Body of pancreas (tissue), 4 donors: ENCODE data around the gene CLK4. TPM values are rescaled to one million over a fixed set of nuclear protein-coding genes. Genes with fewer than 3 reads are reported as not detected.
A peak's percentile ranks its signal among the peaks of the same experiment; 100 is the strongest.

Experiments
- ATAC-seq: fragments of 150-250 bp; one replicate; pipeline ENCODE4 v1.9.1; 2016
- DNase-seq, 4 donors: peaks; one replicate each; pipeline ENCODE4 v3.0.0-alpha.2; 2019
- H3K27ac ChIP-seq, 4 donors: fragments of 200-600 bp; sonication (generic); 1 replicate in 3 of 4; 2 replicates in 1 of 4; pipeline versions ENCODE4 v1.5.1 to v1.6.1; 2016 to 2019; ENCODE audit warnings: mild to moderate bottlenecking in 1 of 4, mixed read lengths in 1 of 4, moderate library complexity in 1 of 4
- H3K27me3 ChIP-seq, 2 donors: fragments of 200-600 bp; sonication (generic); one replicate each; pipeline ENCODE4 v1.6.0; 2016; ENCODE audit warnings: mild to moderate bottlenecking in 1 of 2
- H3K36me3 ChIP-seq, 2 donors: fragments of 200-600 bp; sonication (generic); replicated peaks in 1 of 2; 2 replicates each; pipeline ENCODE4 v1.5.1; 2016; ENCODE audit warnings: low read depth in 2 of 2; ENCODE audit not compliant: insufficient read depth in 1 of 2
- H3K4me1 ChIP-seq: fragments of 200-600 bp; sonication (generic); one replicate; pipeline ENCODE4 v1.6.0; 2016
- H3K4me3 ChIP-seq, 2 donors: fragments of 200-600 bp; sonication (generic); 1 replicate in 1 of 2; 2 replicates in 1 of 2; pipeline ENCODE4 v1.5.1; 2016 to 2019
- H3K9me3 ChIP-seq, 3 donors: fragments of 200-600 bp; sonication (generic); 1 replicate in 2 of 3; 2 replicates in 1 of 3; pipeline ENCODE4 v1.5.1; 2016
- CTCF ChIP-seq, 7 experiments: fragments of 450-650 bp in 4 of 7; fragments of 200-600 bp in 3 of 7; sonication (generic) in 3 of 7; IDR thresholded peaks; one replicate each; pipeline ENCODE4 v1.5.1; 2016 to 2019; ENCODE audit warnings: antibody characterized with exemption in 7 of 7
- POLR2A ChIP-seq, 3 donors: fragments of 450-650 bp; IDR thresholded peaks; one replicate each; pipeline ENCODE4 v1.6.1; 2016; ENCODE audit warnings: antibody characterized with exemption in 3 of 3, mild to moderate bottlenecking in 2 of 3
- WGBS, 2 donors: methylation state at CpG; one replicate each; pipeline ENCODE4 v1.1.5; 2017; 5-methylcytosine and 5-hydroxymethylcytosine counted together
- intact Hi-C: fragments of 100-400 bp; cut with DNase I; formaldehyde crosslinking; loops from one replicate; pipeline ENCODE4 v1.15.1; 2023
- total RNA-seq, 2 donors: library from RNA; depleted of rRNA; stranded (reverse); fragments of >200 nt; gene quantifications; one replicate each; pipeline ENCODE4 v1.1.0, GENCODE V29; 2016

The CLK4 gene
- total RNA-seq, 2 donors from 2014 or later: 46.5 to 49.0 TPM

GRCh38 chr5:178577944-178578343 is 48.9 kb downstream of the CLK4 start:
- H3K36me3 ChIP-seq: no peaks in the 10 kb centered on the region
- H3K4me1 ChIP-seq: peaks cover 8% of the 10 kb centered on the region
- H3K27ac ChIP-seq: no peak overlapping the region
- ATAC-seq (no peak), DNase-seq (no peak)
- 69 to 70% methylated on average over 6 to 7 of the region's 7 CpGs for WGBS, 2 donors
- intact Hi-C loops: no loop called here
- H3K9me3 ChIP-seq: no peaks in the 10 kb centered on the region
- H3K4me3 ChIP-seq: no peak overlapping the region
- TF ChIP-seq CTCF (IDR thresholded peaks at IDR 0.05): peak in 1 of 7 experiments; percentile 8
- no peak for TF ChIP-seq POLR2A (IDR thresholded peaks at IDR 0.05)
- peaks cover 0 to 6% of the 10 kb centered on the region in 2 donors for H3K27me3 ChIP-seq

DNA sequence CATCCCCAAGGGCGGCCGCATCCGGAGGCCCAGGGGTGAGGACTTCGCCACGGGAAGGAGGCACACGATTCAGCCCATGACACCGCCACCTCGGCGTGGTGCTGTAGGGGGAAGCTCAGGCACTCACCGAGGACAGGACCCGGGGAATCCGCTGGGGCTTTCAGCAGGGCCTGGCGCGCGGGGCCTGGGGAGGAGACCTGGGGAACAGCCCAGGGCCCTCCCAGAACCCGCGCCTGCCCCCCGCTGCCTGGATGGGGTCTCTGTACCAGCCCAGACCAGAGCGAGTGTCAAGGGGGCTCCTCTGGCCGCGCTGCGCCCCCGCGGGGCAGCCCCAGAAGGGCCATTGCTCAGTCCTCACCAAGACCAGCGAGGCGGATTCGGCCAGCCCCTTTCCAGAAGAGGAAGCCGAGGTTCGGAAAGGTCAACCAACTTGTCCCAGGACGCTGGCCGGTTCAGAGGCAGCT is 49.4 kb downstream of the CLK4 start:
- Histone ChIP-seq H3K36me3 (no peaks in the 10 kb centered on the region), H3K27me3 (peaks cover 0 to 6% of the 10 kb centered on the region in 2 donors), H3K4me1 (peaks cover 8% of the 10 kb centered on the region), H3K27ac (no peak overlapping the region), H3K4me3 (no peak overlapping the region), H3K9me3 (no peaks in the 10 kb centered on the region)
- WGBS, 2 donors: 43% methylated on average over 17 of the region's 31 CpGs; no CpG with 5 or more reads in 1 of the 2 donors
- intact Hi-C loops: no loop called here
- TF ChIP-seq CTCF (IDR thresholded peaks at IDR 0.05) (no peak), POLR2A (IDR thresholded peaks at IDR 0.05) (no peak)
- DNase-seq: no peak
- no peak for ATAC-seq

DNA sequence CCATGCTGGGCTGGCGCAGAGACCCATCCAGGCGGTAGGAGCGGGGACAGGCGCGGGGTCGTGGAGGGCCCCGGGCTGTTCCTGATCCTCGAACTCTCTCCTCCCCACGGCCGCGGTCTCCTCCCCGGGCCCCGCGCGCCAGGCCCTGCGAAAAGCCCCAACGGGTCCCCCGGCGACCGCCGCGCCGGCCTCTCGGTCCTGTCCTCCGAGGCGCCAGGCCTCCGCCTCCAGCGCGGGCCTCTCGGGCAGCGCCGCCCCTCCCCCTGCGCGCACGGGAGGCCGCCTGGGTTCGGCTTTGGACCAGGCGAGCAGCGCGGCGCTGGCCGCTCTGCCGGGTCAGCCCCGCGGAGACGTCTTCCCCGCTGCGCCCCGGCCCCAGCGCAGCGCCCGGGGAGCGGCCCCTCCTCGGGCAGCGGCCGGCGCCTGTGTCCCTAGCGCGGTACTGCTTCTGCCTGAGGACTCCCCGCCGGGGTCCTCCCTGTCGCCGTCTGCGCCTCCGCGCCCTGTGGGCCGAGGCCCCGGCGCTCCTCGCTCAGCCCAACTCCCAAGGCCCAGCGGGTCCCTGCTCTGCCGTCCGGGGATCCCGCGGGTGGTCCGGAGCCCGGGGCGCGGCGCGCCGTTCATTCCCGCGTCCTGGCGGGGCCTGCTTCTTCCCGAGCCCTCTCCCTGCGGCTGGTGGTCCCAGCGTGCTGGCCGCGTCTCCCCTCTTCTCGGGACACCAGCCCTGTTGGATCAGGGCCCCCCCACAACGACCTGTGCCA is 50.1 kb downstream of the CLK4 start:
- TF ChIP-seq POLR2A (IDR thresholded peaks at IDR 0.05) (no peak), CTCF (IDR thresholded peaks at IDR 0.05) (no peak)
- WGBS, 2 donors: 3 to 5% methylated on average over 19 to 88 of the region's 92 CpGs
- no peak overlapping the region for H3K27ac ChIP-seq

DNA sequence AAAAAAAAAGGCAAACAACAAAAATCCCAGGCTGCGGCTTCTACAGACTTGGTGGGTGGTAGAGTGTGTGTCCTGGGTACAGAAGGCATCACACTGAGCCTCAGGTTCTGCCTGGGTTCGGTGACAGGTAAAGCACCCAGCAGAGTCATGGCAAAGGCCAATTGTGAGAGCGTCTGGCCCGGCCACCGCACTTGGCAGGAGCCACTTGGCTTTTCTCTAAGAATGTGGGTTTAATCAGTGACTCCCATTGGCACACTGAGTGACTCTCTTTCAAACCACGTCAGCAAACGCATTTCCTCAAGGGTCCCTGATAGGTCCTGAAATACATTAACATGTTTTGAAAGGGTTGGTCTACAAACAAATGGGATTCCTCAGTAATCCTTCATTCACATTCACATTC is 53.6 kb downstream of the CLK4 start:
- Histone ChIP-seq H3K4me3 (no peak overlapping the region), H3K27ac (no peak overlapping the region), H3K4me1 (peaks cover 8% of the 10 kb centered on the region), H3K36me3 (no peaks in the 10 kb centered on the region), H3K27me3 (peaks cover 0 to 6% of the 10 kb centered on the region in 2 donors), H3K9me3 (no peaks in the 10 kb centered on the region)
- DNase-seq (peak in 1 of 4 donors; percentile 6), ATAC-seq (peak; percentile 45)
- WGBS, 2 donors: 53 to 69% methylated on average over 7 of the region's 7 CpGs
- intact Hi-C loops: no loop called here
- TF ChIP-seq CTCF (IDR thresholded peaks at IDR 0.05) (no peak), POLR2A (IDR thresholded peaks at IDR 0.05) (no peak)

More for the DNA sequence above, 50.1 kb downstream of the CLK4 start:
- Histone ChIP-seq H3K4me1 (peaks cover 8% of the 10 kb centered on the region), H3K36me3 (no peaks in the 10 kb centered on the region), H3K9me3 (no peaks in the 10 kb centered on the region), H3K4me3 (no peak overlapping the region), H3K27me3 (peaks cover 0 to 6% of the 10 kb centered on the region in 2 donors)
- DNase-seq: no peak
- ATAC-seq: no peak
- intact Hi-C loops: no loop called here

DNA sequence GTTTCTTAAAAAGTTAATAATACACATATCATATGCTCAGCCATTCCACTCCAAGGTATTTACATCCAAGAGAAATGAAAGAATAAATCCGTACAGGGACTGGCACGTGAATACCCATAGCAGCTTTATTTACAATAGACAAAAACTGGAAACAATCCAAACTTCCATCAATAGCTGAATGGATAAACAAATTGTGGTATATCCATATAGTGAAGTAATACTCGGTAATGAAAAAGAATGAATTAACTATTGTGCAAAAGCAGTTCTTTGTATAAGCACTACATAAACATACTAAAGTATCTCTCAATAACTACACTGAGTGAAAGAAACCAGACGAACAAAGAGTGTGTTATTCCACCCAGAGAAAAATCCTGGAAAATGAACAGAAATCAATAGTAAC is 54.2 kb downstream of the CLK4 start:
- no peak overlapping the region for H3K27ac ChIP-seq
- intact Hi-C loops: no loop called here
- ATAC-seq: no peak
- H3K27me3 ChIP-seq: peaks cover 0 to 6% of the 10 kb centered on the region in 2 donors
- peaks cover 8% of the 10 kb centered on the region for H3K4me1 ChIP-seq
- H3K9me3 ChIP-seq: no peaks in the 10 kb centered on the region
- no peak for TF ChIP-seq CTCF (IDR thresholded peaks at IDR 0.05)
- TF ChIP-seq POLR2A (IDR thresholded peaks at IDR 0.05): no peak
- WGBS, 2 donors: 50 to 62% methylated on average over 4 of the region's 4 CpGs
- DNase-seq: no peak
- H3K36me3 ChIP-seq: no peaks in the 10 kb centered on the region
- H3K4me3 ChIP-seq: no peak overlapping the region
